Astrocyte (in vitro differentiated cells and primary cell): Measurements from ENCODE around the gene P4HA3. TPM values are rescaled to one million over a fixed set of nuclear protein-coding genes. Genes with fewer than 3 reads are reported as not detected.
"Not testable (repeated sequence)": the region's sequence is repeated elsewhere in the genome, so short reads cannot be mapped to it uniquely, and the experiment has no call there.

Experiments
- DNase-seq: peaks from one replicate; pipeline ENCODE4 v3.0.0-alpha.2; 2010; ENCODE audit warnings: low read depth
- FAIRE-seq: peaks from 2 replicates; lab custom pipeline; 2011; peaks lifted over from hg19 to GRCh38; lab: Jason Lieb, UNC
- H2AFZ ChIP-seq: 2 replicates; pipeline ENCODE4 v1.6.0; 2012; ENCODE audit warnings: low read depth, low read length, inconsistent platforms
- H3K27ac ChIP-seq: 2 replicates; pipeline ENCODE4 v1.5.1; 2011; ENCODE audit warnings: low read depth, low read length, inconsistent platforms
- H3K27me3 ChIP-seq: 2 replicates; pipeline ENCODE4 v1.6.0; 2011; ENCODE audit warnings: low read length, inconsistent platforms; ENCODE audit not compliant: insufficient read depth
- H3K36me3 ChIP-seq: 2 replicates; pipeline ENCODE4 v1.5.1; 2011; ENCODE audit warnings: low read length, inconsistent platforms; ENCODE audit not compliant: insufficient read depth
- H3K4me1 ChIP-seq: 2 replicates; pipeline ENCODE4 v1.5.1; 2011; ENCODE audit warnings: low read length, inconsistent platforms; ENCODE audit not compliant: insufficient read depth
- H3K4me2 ChIP-seq: 2 replicates; pipeline ENCODE4 v1.6.0; 2012; ENCODE audit warnings: low read length, inconsistent platforms
- H3K4me3 ChIP-seq: 2 replicates; pipeline ENCODE4 v1.5.1; 2011; ENCODE audit warnings: low read depth, mild to moderate bottlenecking, low read length, inconsistent platforms; ENCODE audit not compliant: insufficient read depth
- H3K79me2 ChIP-seq: 2 replicates; pipeline ENCODE4 v1.6.0; 2012; ENCODE audit warnings: mild to moderate bottlenecking, low read length, inconsistent platforms; ENCODE audit not compliant: insufficient read depth
- H3K9ac ChIP-seq: 2 replicates; pipeline ENCODE4 v1.6.0; 2012; ENCODE audit warnings: mild to moderate bottlenecking, low read length, inconsistent platforms
- H3K9me3 ChIP-seq: 2 replicates; pipeline ENCODE4 v1.5.1; 2012; ENCODE audit warnings: low read depth, mild to moderate bottlenecking, low read length, inconsistent platforms; ENCODE audit not compliant: insufficient read depth
- H4K20me1 ChIP-seq: 2 replicates; pipeline ENCODE4 v1.6.0; 2012; ENCODE audit warnings: low read length, inconsistent platforms; ENCODE audit not compliant: insufficient read depth
- H3K27ac Mint-ChIP-seq: one replicate; pipeline ENCODE4 v1.8.0; 2021; ENCODE audit warnings: mild to moderate bottlenecking, mixed read lengths; ENCODE audit not compliant: unreplicated experiment
- H3K27me3 Mint-ChIP-seq: one replicate; pipeline ENCODE4 v1.8.0; 2021; ENCODE audit warnings: low read depth, mixed read lengths; ENCODE audit not compliant: unreplicated experiment
- H3K36me3 Mint-ChIP-seq: one replicate; pipeline ENCODE4 v1.8.0; 2021; ENCODE audit warnings: low read depth, mixed read lengths; ENCODE audit not compliant: unreplicated experiment
- H3K4me1 Mint-ChIP-seq: one replicate; pipeline ENCODE4 v1.8.0; 2021; ENCODE audit warnings: low read depth, mixed read lengths; ENCODE audit not compliant: unreplicated experiment
- H3K4me3 Mint-ChIP-seq: one replicate; pipeline ENCODE4 v1.8.0; 2021; ENCODE audit warnings: mild to moderate bottlenecking, moderate library complexity, mixed read lengths; ENCODE audit not compliant: unreplicated experiment
- H3K9me3 Mint-ChIP-seq: one replicate; pipeline ENCODE4 v1.8.0; 2021; ENCODE audit warnings: mild to moderate bottlenecking, mixed read lengths; ENCODE audit not compliant: unreplicated experiment
- EZH2 ChIP-seq: IDR thresholded peaks from 2 replicates; pipeline ENCODE4 v1.6.1; 2012; ENCODE audit warnings: mild to moderate bottlenecking, low read length, inconsistent platforms; ENCODE audit not compliant: insufficient read depth
- total RNA-seq: library from RNA; stranded (reverse); gene quantifications from 2 replicates; pipeline ENCODE4 v1.2.1, GENCODE V29; 2021
- TF ChIP-seq, protein P1 (sequence below): IDR thresholded peaks from 2 replicates; pipeline ENCODE4 v1.5.1; 2011; ENCODE audit warnings: low read depth, mild to moderate bottlenecking, inconsistent platforms, low read length, moderate library complexity; ENCODE audit not compliant: insufficient read depth

Gene P4HA3
- total RNA-seq, 1 donor from 2014 or later, result 3.3 TPM

DNA sequence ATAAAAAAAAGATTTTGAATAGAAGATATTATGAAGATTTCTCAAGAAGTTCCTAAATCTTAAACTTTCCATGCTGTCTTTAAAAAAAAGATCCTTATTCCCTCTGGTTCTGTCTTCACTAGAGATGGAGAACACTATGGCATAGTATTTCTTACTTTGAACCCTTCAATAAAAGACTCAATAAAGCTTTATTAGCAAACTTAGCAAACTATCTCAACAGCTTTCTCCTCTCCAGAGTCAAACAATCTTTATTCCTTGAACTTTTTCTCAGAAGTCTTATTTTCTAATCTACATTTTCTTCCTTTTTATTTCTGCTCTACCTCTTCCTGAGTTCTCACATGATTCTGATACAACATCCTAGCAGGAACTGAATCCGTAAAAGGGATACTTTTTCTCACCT is 21.8 kb upstream of the P4HA3 start:
- Histone ChIP-seq H2AFZ (no peak overlapping the region), H3K27ac (no peak overlapping the region), H3K9ac (no peak overlapping the region), H3K4me3 (no peak overlapping the region), H3K4me2 (no peak overlapping the region), H3K27me3 (no peaks in the 10 kb centered on the region), H3K4me1 (peaks cover 16% of the 10 kb centered on the region), H3K79me2 (no peaks in the 10 kb centered on the region), H4K20me1 (no peaks in the 10 kb centered on the region), H3K36me3 (peaks cover 3% of the 10 kb centered on the region), H3K9me3 (no peaks in the 10 kb centered on the region)
- no peaks in the 10 kb centered on the region for H3K9me3 Mint-ChIP-seq
- H3K27ac Mint-ChIP-seq, result no peak overlapping the region
- TF ChIP-seq EZH2, result no peak
- TF ChIP-seq, protein P1, sequence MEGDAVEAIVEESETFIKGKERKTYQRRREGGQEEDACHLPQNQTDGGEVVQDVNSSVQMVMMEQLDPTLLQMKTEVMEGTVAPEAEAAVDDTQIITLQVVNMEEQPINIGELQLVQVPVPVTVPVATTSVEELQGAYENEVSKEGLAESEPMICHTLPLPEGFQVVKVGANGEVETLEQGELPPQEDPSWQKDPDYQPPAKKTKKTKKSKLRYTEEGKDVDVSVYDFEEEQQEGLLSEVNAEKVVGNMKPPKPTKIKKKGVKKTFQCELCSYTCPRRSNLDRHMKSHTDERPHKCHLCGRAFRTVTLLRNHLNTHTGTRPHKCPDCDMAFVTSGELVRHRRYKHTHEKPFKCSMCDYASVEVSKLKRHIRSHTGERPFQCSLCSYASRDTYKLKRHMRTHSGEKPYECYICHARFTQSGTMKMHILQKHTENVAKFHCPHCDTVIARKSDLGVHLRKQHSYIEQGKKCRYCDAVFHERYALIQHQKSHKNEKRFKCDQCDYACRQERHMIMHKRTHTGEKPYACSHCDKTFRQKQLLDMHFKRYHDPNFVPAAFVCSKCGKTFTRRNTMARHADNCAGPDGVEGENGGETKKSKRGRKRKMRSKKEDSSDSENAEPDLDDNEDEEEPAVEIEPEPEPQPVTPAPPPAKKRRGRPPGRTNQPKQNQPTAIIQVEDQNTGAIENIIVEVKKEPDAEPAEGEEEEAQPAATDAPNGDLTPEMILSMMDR, result no peak
- peaks cover 5% of the 10 kb centered on the region for H3K4me1 Mint-ChIP-seq
- no peak for DNase-seq
- peak; percentile 29 for FAIRE-seq
- H3K4me3 Mint-ChIP-seq, result no peak overlapping the region
- H3K27me3 Mint-ChIP-seq, result no peaks in the 10 kb centered on the region
- peaks cover 2% of the 10 kb centered on the region for H3K36me3 Mint-ChIP-seq

DNA sequence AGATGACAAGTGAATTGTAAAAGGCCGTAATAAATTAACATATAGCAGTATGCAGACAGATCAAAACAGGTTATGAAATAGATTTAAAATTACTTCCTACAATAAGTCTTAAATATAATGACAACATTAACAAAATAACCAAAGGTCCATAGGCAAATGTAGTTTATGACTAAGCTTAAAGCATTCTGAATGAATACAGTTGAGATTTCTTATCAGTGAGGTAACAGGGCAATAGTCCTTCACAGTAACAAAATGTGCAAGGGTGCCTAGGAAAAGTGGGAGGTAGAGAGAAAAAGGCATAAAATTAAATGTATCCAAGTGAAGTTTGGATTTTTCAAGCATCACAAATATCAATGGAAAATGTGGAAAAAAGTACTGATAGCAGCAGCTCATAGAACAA is 20.9 kb upstream of the P4HA3 start:
- FAIRE-seq (no peak), DNase-seq (no peak)
- H3K27me3 ChIP-seq, result no peaks in the 10 kb centered on the region
- no peaks in the 10 kb centered on the region for H3K9me3 ChIP-seq
- peaks cover 3% of the 10 kb centered on the region for H3K36me3 ChIP-seq
- Mint-ChIP-seq H3K4me3 (no peak overlapping the region), H3K36me3 (peaks cover 5% of the 10 kb centered on the region), H3K27me3 (no peaks in the 10 kb centered on the region), H3K4me1 (peaks cover 5% of the 10 kb centered on the region), H3K27ac (no peak overlapping the region), H3K9me3 (peaks cover 2% of the 10 kb centered on the region)
- H3K4me3 ChIP-seq, result no peak overlapping the region
- no peak overlapping the region for H3K4me2 ChIP-seq
- TF ChIP-seq, protein P1, result no peak
- TF ChIP-seq EZH2, result no peak
- no peak overlapping the region for H2AFZ ChIP-seq
- no peaks in the 10 kb centered on the region for H3K79me2 ChIP-seq
- H4K20me1 ChIP-seq, result no peaks in the 10 kb centered on the region
- no peak overlapping the region for H3K9ac ChIP-seq
- H3K4me1 ChIP-seq, result peaks cover 16% of the 10 kb centered on the region
- no peak overlapping the region for H3K27ac ChIP-seq

DNA sequence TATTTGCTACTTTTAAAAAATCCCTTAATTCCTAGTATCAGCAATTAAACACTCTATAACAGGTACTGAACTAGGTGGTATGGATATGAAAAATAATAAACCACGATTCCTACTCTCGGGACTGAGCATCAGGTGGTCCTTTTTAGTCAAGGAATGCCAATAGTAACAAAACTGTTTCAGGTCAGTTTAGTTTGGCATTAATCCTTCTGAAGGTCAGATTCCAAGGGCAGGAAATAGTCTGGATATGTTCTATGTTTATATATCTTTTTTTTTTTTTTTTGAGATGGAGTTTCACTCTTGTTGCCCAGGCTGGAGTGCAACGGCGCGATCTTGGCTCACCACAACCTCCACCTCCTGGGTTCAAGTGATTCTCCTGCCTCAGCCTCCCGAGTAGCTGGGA is 19.6 kb upstream of the P4HA3 start:
- not testable (repeated sequence) for H3K27me3 Mint-ChIP-seq, H3K9me3 ChIP-seq, H4K20me1 ChIP-seq, H3K9me3 Mint-ChIP-seq, H3K79me2 ChIP-seq, H3K27me3 ChIP-seq, H2AFZ ChIP-seq, H3K9ac ChIP-seq, H3K27ac Mint-ChIP-seq, H3K4me1 Mint-ChIP-seq, DNase-seq, FAIRE-seq, H3K36me3 Mint-ChIP-seq, H3K4me3 ChIP-seq, H3K4me3 Mint-ChIP-seq, H3K36me3 ChIP-seq
- Histone ChIP-seq H3K4me2 (peak overlapping the region; percentile 61), H3K4me1 (peaks cover 21% of the 10 kb centered on the region), H3K27ac (peak overlapping the region; percentile 3)
